Esophagus squamous epithelium (tissue), 4 donors: ENCODE measurements around the gene KLF7.

Experiments
- CTCF ChIP-seq, 6 experiments: fragments of 450-650 bp in 4 of 6; fragments of 200-600 bp in 2 of 6; sonication (generic) in 2 of 6; IDR thresholded peaks; one replicate each; pipeline ENCODE4 v1.5.1; 2016 to 2019; ENCODE audit warnings: antibody characterized with exemption in 6 of 6, mild to moderate bottlenecking in 4 of 6, moderate library complexity in 4 of 6
- POLR2A ChIP-seq, 4 donors: fragments of 450-650 bp; IDR thresholded peaks; one replicate each; pipeline ENCODE4 v1.6.1; 2017; ENCODE audit warnings: antibody characterized with exemption in 4 of 4, mild to moderate bottlenecking in 4 of 4, moderate library complexity in 3 of 4

DNA sequence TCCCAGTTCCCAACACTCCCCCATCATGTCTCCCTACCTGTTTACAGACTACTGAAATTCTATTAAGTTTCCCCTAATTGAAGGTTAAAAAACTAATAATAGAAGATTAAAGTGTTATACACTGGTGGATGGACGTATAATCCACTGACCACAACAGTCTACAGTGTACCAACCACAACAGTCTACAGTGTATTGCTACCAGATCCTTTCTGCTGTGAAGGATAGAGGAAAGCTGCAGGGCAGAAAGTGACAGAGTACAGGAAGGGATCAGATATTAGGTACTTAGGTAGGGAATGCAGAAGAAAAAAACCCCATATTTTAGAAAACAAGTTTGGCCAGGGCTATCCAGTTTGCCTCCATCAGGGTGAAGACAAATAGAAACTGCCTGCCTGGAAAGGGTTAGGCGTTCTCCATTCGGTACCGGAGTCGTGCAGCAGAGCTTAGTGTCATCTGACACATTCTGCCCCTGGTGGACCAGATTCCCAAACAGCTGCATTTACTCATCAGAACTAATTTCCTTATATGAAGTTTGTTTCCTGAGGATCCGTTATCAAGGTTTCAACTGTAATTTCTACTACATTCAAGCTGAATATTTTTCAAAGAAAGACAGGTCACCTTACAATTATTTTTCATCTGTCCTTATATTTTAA, 49.9 kb downstream of the KLF7 start:
- no peak for TF ChIP-seq CTCF (IDR thresholded peaks at IDR 0.05)
- TF ChIP-seq POLR2A (IDR thresholded peaks at IDR 0.05) = no peak
